Measurements from ENCODE around the gene GNAT1. TPM values are rescaled to one million over a fixed set of nuclear protein-coding genes. Genes with fewer than 3 reads are reported as not detected.

GNAT1 gene
- total RNA-seq (2022), result 0.49 TPM in 1 of 2 replicates, not detected in the other
- percentile 17 among the genes with signal in this experiment for Bru-seq, nascent RNA
- percentile 26 among the genes with signal in this experiment for BruChase-seq, experiment 1, labeled RNA remaining after a 6-hour chase
- BruChase-seq, experiment 2, labeled RNA remaining after a 2-hour chase, result percentile 22 among the genes with signal in this experiment
- long read RNA-seq, result 0 reads

- Mint-ChIP-seq H3K9me3 (ENCODE audit: unreplicated experiment) (no peaks in the 10 kb centered on the region), H3K36me3 (ENCODE audit: insufficient read depth, unreplicated experiment) (peaks cover 26% of the 10 kb centered on the region), H3K4me1 (ENCODE audit: insufficient read depth, unreplicated experiment) (no peaks in the 10 kb centered on the region), H3K27ac (ENCODE audit: low read depth, unreplicated experiment) (no peak within 1 kb of the TSS), H3K4me3 (ENCODE audit: unreplicated experiment) (no peak within 1 kb of the TSS), H3K27me3 (ENCODE audit: insufficient read depth, unreplicated experiment) (no peaks in the 10 kb centered on the region)
- BruUV-seq (replicated peaks), result no TSS peak
- intact Hi-C loops (cut with micrococcal nuclease), result no loop called here
- ChIA-PET CTCF (interaction anchor here (0.6 to 16.0 kb wide), 21 partner anchors 8 to 98 kb away, joined by 3 to 245 read pairs (median 6); no protein-coding TSS in a partner anchor), POLR2A (interaction anchor here (0.6 to 5.0 kb wide), 7 partner anchors 16 to 69 kb away, joined by 3 to 48 read pairs (median 3); no protein-coding TSS in a partner anchor)
- DNase-seq (ENCODE audit: unreplicated experiment), result no peak
- TF ChIP-seq CTCF (IDR thresholded peaks at IDR 0.05; ENCODE audit: unreplicated experiment), result no peak
Measured at GRCh38 chr3:50190936-50191660, at the start of gene GNAT1. Gene GNAT1 (plus strand): TSS chr3:50191610. CDS start chr3:50191726, 116 bp downstream.

- intact Hi-C loops (cut with micrococcal nuclease), result no loop called here
- no TSS peak for BruUV-seq (replicated peaks)
- ChIA-PET CTCF (no interaction called here), POLR2A (no interaction called here)
- no peak for TF ChIP-seq CTCF (IDR thresholded peaks at IDR 0.05; ENCODE audit: unreplicated experiment)
- H3K9me3 Mint-ChIP-seq (ENCODE audit: unreplicated experiment), result no peaks in the 10 kb centered on the region
- peak overlapping the region; percentile 16 for H3K27ac Mint-ChIP-seq (ENCODE audit: low read depth, unreplicated experiment)
- no peak overlapping the region for H3K4me3 Mint-ChIP-seq (ENCODE audit: unreplicated experiment)
- H3K36me3 Mint-ChIP-seq (ENCODE audit: insufficient read depth, unreplicated experiment), result no peaks in the 10 kb centered on the region
- DNase-seq (ENCODE audit: unreplicated experiment), result peak; percentile 44
- peaks cover 12% of the 10 kb centered on the region for H3K27me3 Mint-ChIP-seq (ENCODE audit: insufficient read depth, unreplicated experiment)
- peaks cover 28% of the 10 kb centered on the region for H3K4me1 Mint-ChIP-seq (ENCODE audit: insufficient read depth, unreplicated experiment)
Measured at GRCh38 chr3:50146316-50146901, 45.0 kb upstream of the GNAT1 start.

- H3K36me3 Mint-ChIP-seq (ENCODE audit: insufficient read depth, unreplicated experiment), result no peaks in the 10 kb centered on the region
- no peak for TF ChIP-seq CTCF (IDR thresholded peaks at IDR 0.05; ENCODE audit: unreplicated experiment)
- ChIA-PET POLR2A (interaction anchor here (1.3 kb wide), 1 partner anchor 11 kb away, joined by 3 read pairs; no protein-coding TSS in a partner anchor), CTCF (interaction anchor here (0.8 kb wide), 1 partner anchor 79 kb away, joined by 5 read pairs; no protein-coding TSS in a partner anchor)
- peak overlapping the region; percentile 16 for H3K27ac Mint-ChIP-seq (ENCODE audit: low read depth, unreplicated experiment)
- H3K4me1 Mint-ChIP-seq (ENCODE audit: insufficient read depth, unreplicated experiment), result peaks cover 34% of the 10 kb centered on the region
- no TSS peak for BruUV-seq (replicated peaks)
- intact Hi-C loops (cut with micrococcal nuclease), result no loop called here
- peaks cover 9% of the 10 kb centered on the region for H3K27me3 Mint-ChIP-seq (ENCODE audit: insufficient read depth, unreplicated experiment)
- H3K9me3 Mint-ChIP-seq (ENCODE audit: unreplicated experiment), result no peaks in the 10 kb centered on the region
- no peak for DNase-seq (ENCODE audit: unreplicated experiment)
- no peak overlapping the region for H3K4me3 Mint-ChIP-seq (ENCODE audit: unreplicated experiment)
Measured at GRCh38 chr3:50147016-50147415, 44.4 kb upstream of the GNAT1 start.

DNA sequence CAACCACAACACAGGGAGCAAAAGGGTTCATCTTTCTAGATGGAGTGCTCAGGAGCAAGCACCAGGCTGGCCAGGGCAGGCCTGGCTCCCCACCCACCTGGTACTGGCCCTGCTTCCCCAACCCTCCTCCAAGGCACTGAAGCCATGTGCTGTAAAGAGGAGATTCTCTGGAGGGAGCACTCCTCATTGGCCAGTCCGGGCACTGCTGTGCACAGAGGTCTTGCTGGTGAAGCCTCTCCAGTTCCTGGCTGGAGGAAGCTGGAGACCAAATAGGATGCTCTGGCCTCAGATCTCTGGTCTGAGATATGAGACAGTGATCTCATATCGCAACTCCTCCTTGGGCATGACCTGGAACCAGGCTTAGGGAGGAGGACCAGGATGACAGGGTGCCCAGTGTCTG, 44.0 kb upstream of the GNAT1 start:
- no TSS peak for BruUV-seq (replicated peaks)
- Mint-ChIP-seq H3K9me3 (ENCODE audit: unreplicated experiment) (no peaks in the 10 kb centered on the region), H3K4me3 (ENCODE audit: unreplicated experiment) (no peak overlapping the region), H3K27me3 (ENCODE audit: insufficient read depth, unreplicated experiment) (peaks cover 4% of the 10 kb centered on the region), H3K27ac (ENCODE audit: low read depth, unreplicated experiment) (no peak overlapping the region), H3K4me1 (ENCODE audit: insufficient read depth, unreplicated experiment) (peaks cover 33% of the 10 kb centered on the region), H3K36me3 (ENCODE audit: insufficient read depth, unreplicated experiment) (no peaks in the 10 kb centered on the region)
- intact Hi-C loops (cut with micrococcal nuclease), result no loop called here
- no peak for DNase-seq (ENCODE audit: unreplicated experiment)
- CTCF ChIA-PET, result interaction anchor here (0.6 to 1.2 kb wide), 3 partner anchors 10 to 79 kb away, joined by 3 to 5 read pairs (median 3); no protein-coding TSS in a partner anchor
- no peak for TF ChIP-seq CTCF (IDR thresholded peaks at IDR 0.05; ENCODE audit: unreplicated experiment)
- POLR2A ChIA-PET, result interaction anchor here (1.0 to 1.3 kb wide), 2 partner anchors 11 to 16 kb away, joined by 3 to 4 read pairs; no protein-coding TSS in a partner anchor
